HG02642 (cell line): Measurements from ENCODE around the gene PPP1R14D.

ENCODE experiments used
- ATAC-seq: cut with Tn5 transposase; IDR thresholded peaks from one replicate; pipeline ENCODE4 v1.9.1; 2021; ENCODE audit warnings: mild to moderate bottlenecking; ENCODE audit not compliant: unreplicated experiment, poor library complexity

Gene PPP1R14D

DNA sequence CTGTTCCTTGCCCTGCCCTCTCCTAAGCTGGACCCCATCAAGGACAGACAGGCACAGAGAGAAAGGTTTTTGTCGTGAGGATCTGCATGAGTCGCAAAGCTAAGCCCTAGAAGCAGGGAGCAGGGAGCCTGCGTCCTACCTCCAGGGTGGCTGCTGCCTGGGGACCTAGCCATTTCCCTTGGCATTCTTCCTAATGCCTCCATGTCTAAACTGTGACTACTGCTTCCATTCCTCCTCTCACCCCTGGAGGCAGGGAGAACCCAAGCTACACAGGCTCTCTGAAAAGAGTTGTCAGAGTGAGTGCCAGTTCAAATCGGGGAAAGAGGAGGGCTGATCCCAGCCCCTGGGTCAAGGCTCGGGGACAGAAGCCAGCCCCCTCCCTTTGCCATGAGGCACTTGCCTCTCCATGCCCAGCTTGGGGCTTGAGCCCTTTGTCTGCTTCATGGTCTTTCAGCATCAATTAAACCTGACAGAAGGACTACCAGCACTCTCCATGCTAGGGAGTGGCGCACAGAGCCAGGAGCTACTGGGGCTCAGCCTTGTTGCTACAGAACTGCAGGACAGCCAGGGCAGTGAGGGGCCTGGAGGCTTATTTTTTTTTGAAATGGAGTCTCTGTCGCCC lies 62.2 kb downstream of the PPP1R14D start:
- ATAC-seq, result no peak
